H1 (cell line): ENCODE measurements around the gene SEC11A. TPM values are rescaled to one million over a fixed set of nuclear protein-coding genes. Genes with fewer than 3 reads are reported as not detected.

ENCODE experiments used
- CTCF ChIA-PET: fragments of 300-600 bp; sonication (Branson Sonifier 250); formaldehyde crosslinking; loops from one replicate; lab custom pipeline; 2021; ENCODE audit not compliant: partially characterized antibody; lab: Charles Lee
- POLR2A ChIA-PET: fragments of 300-600 bp; sonication (Branson Sonifier 250); formaldehyde crosslinking; loops from one replicate; lab custom pipeline; 2021; ENCODE audit warnings: inconsistent platforms; ENCODE audit not compliant: partially characterized antibody; lab: Charles Lee
- DNase-seq, 2 experiments: peaks; one replicate each; pipeline versions ENCODE4 v3.0.0 to v3.0.0-alpha.2; 2010 to 2022; ENCODE audit warnings: low spot score in 2 of 2, low read depth in 1 of 2, mixed read lengths in 1 of 2
- FAIRE-seq: peaks from 2 replicates; lab custom pipeline; 2011; peaks lifted over from hg19 to GRCh38; lab: Jason Lieb, UNC
- H2AFZ ChIP-seq: 2 replicates; pipeline ENCODE4 v1.8.1; 2012; ENCODE audit warnings: low read length, inconsistent platforms
- H2AK5ac ChIP-seq: 2 replicates; pipeline ENCODE4 v1.6.1; 2013; ENCODE audit warnings: low read depth, low read length
- H2BK120ac ChIP-seq: replicated peaks from 2 replicates; pipeline ENCODE3; 2013; ENCODE audit warnings: low read depth, low read length, inconsistent platforms
- H2BK12ac ChIP-seq: 2 replicates; pipeline ENCODE4 v1.6.1; 2013; ENCODE audit warnings: low read depth, low read length
- H2BK15ac ChIP-seq: 2 replicates; pipeline ENCODE4 v1.6.1; 2013; ENCODE audit warnings: low read length
- H2BK20ac ChIP-seq: 2 replicates; pipeline ENCODE4 v1.6.1; 2013; ENCODE audit warnings: low read length
- H2BK5ac ChIP-seq: 2 replicates; pipeline ENCODE4 v1.6.1; 2013; ENCODE audit warnings: low read depth, low read length
- H3K14ac ChIP-seq: 2 replicates; pipeline ENCODE4 v1.6.1; 2013; ENCODE audit warnings: inconsistent platforms; ENCODE audit not compliant: insufficient read length
- H3K18ac ChIP-seq: 2 replicates; pipeline ENCODE4 v1.6.1; 2013; ENCODE audit warnings: low read length; ENCODE audit errors: extremely low read depth
- H3K23ac ChIP-seq: 2 replicates; pipeline ENCODE4 v1.6.1; 2013; ENCODE audit warnings: inconsistent platforms; ENCODE audit not compliant: insufficient read length
- H3K23me2 ChIP-seq: 2 replicates; pipeline ENCODE4 v1.6.1; 2013; ENCODE audit warnings: low read depth, low read length
- H3K27ac ChIP-seq: 2 replicates; pipeline ENCODE4 v1.6.1; 2011; ENCODE audit warnings: low read depth, low read length, inconsistent platforms
- H3K27me3 ChIP-seq, 4 experiments: replicated peaks in 1 of 4; 1 replicate in 1 of 4; 2 replicates in 3 of 4; pipeline versions ENCODE4 v1.6.1 to v1.8.1; 2011 to 2013; ENCODE audit warnings: low read length in 3 of 4, mild to moderate bottlenecking in 3 of 4, inconsistent platforms in 2 of 4, mixed read lengths in 2 of 4, moderate library complexity in 1 of 4; ENCODE audit not compliant: control insufficient read depth in 3 of 4, insufficient read depth in 3 of 4; ENCODE audit errors: extremely low read depth in 1 of 4
- H3K36me3 ChIP-seq, 4 experiments: 2 replicates each; pipeline versions ENCODE4 v1.6.1 to v1.8.1; 2011 to 2013; ENCODE audit warnings: mild to moderate bottlenecking in 4 of 4, low read length in 3 of 4, moderate library complexity in 2 of 4, control low read depth in 1 of 4, inconsistent platforms in 1 of 4; ENCODE audit not compliant: insufficient read depth in 4 of 4, control insufficient read depth in 2 of 4
- H3K4ac ChIP-seq: replicated peaks from 2 replicates; pipeline ENCODE3; 2013; ENCODE audit warnings: low read length, low read depth, mixed read lengths, inconsistent platforms; ENCODE audit not compliant: insufficient read length
- H3K4me1 ChIP-seq, 4 experiments: replicated peaks in 1 of 4; 1 replicate in 1 of 4; 2 replicates in 3 of 4; pipeline versions ENCODE4 v1.6.1 to v1.8.1; 2011 to 2013; ENCODE audit warnings: low read length in 3 of 4, inconsistent platforms in 2 of 4, mixed read lengths in 1 of 4; ENCODE audit not compliant: insufficient read depth in 4 of 4, control insufficient read depth in 3 of 4
- H3K4me2 ChIP-seq, 2 experiments: 2 replicates each; pipeline versions ENCODE4 v1.6.1 to v1.8.1; 2011 to 2013; ENCODE audit warnings: low read depth in 2 of 2, low read length in 2 of 2, control low read depth in 1 of 2, inconsistent platforms in 1 of 2, mild to moderate bottlenecking in 1 of 2; ENCODE audit not compliant: insufficient read depth in 1 of 2
- H3K4me3 ChIP-seq, 4 experiments: fragments of 200-600, 300-600 bp in 1 of 4; sonication (generic), shearing (Covaris generic), sonication (Bioruptor Twin) in 1 of 4; 2 replicates each; pipeline versions ENCODE4 v1.5.1 to v1.8.1; 2011 to 2016; ENCODE audit warnings: low read length in 4 of 4, low read depth in 3 of 4, control low read depth in 2 of 4, inconsistent platforms in 2 of 4, mild to moderate bottlenecking in 2 of 4, mixed read lengths in 1 of 4, moderate library complexity in 1 of 4; ENCODE audit not compliant: insufficient read depth in 2 of 4; ENCODE audit errors: extremely low read depth in 1 of 4
- H3K56ac ChIP-seq: replicated peaks from 2 replicates; pipeline ENCODE3; 2013; ENCODE audit warnings: low read depth, mild to moderate bottlenecking, mixed read lengths, low read length, inconsistent platforms; ENCODE audit not compliant: insufficient read length
- H3K79me1 ChIP-seq: 2 replicates; pipeline ENCODE4 v1.6.1; 2013; ENCODE audit warnings: low read depth, low read length, control low read depth
- H3K79me2 ChIP-seq, 2 experiments: 2 replicates each; pipeline versions ENCODE4 v1.6.1 to v1.8.1; 2012 to 2013; ENCODE audit warnings: low read length in 2 of 2, mild to moderate bottlenecking in 2 of 2, inconsistent platforms in 1 of 2; ENCODE audit not compliant: insufficient read depth in 2 of 2, control insufficient read depth in 1 of 2
- H3K9ac ChIP-seq, 4 experiments: replicated peaks in 1 of 4; 1 replicate in 1 of 4; 2 replicates in 3 of 4; pipeline versions ENCODE4 v1.6.1 to v1.8.1; 2011 to 2013; ENCODE audit warnings: low read depth in 3 of 4, low read length in 3 of 4, control low read depth in 2 of 4, mild to moderate bottlenecking in 2 of 4, moderate library complexity in 2 of 4, inconsistent platforms in 1 of 4; ENCODE audit errors: extremely low read depth in 1 of 4
- H3K9me3 ChIP-seq, 2 experiments: 2 replicates each; pipeline versions ENCODE4 v1.6.1 to v1.8.1; 2012 to 2013; ENCODE audit warnings: mild to moderate bottlenecking in 2 of 2, moderate library complexity in 2 of 2, control low read depth in 1 of 2, inconsistent platforms in 1 of 2, low read depth in 1 of 2, low read length in 1 of 2, mixed read lengths in 1 of 2; ENCODE audit not compliant: insufficient read depth in 2 of 2
- H4K20me1 ChIP-seq, 2 experiments: replicated peaks in 1 of 2; 2 replicates each; pipeline versions ENCODE3 to v1.8.1; 2011 to 2013; ENCODE audit warnings: inconsistent platforms in 2 of 2, low read length in 2 of 2, mild to moderate bottlenecking in 1 of 2; ENCODE audit not compliant: insufficient read depth in 2 of 2, control insufficient read depth in 1 of 2
- H4K5ac ChIP-seq: 2 replicates; pipeline ENCODE4 v1.6.1; 2013; ENCODE audit warnings: low read length, low read depth, mixed read lengths, inconsistent platforms; ENCODE audit not compliant: insufficient read length
- H4K8ac ChIP-seq: 2 replicates; pipeline ENCODE4 v1.8.0; 2013; ENCODE audit warnings: mild to moderate bottlenecking, moderate library complexity, low read length, inconsistent platforms; ENCODE audit not compliant: insufficient read depth; ENCODE audit errors: extremely low read depth
- H4K91ac ChIP-seq: replicated peaks from 2 replicates; pipeline ENCODE3; 2013; ENCODE audit warnings: low read length, mixed read lengths, inconsistent platforms; ENCODE audit not compliant: insufficient read length
- TEAD4 ChIP-seq: IDR thresholded peaks from 2 replicates; pipeline ENCODE4 v1.6.1; 2012; ENCODE audit warnings: low read depth, low read length, inconsistent platforms, mixed read lengths
- WGBS, 2 experiments: shearing (Covaris generic) in 1 of 2; methylation state at CpG; one replicate each; pipeline versions ENCODE4 v1.1.6 to v1.1.7; 2013 to 2015; ENCODE audit warnings: low lambda C conversion rate in 2 of 2, mixed read lengths in 2 of 2, inconsistent platforms in 1 of 2, low coverage in 1 of 2, missing lambda C conversion rate in 1 of 2; ENCODE audit not compliant: insufficient replicate concordance in 2 of 2, insufficient coverage in 1 of 2, insufficient read length in 1 of 2; ENCODE audit errors: extremely low coverage in 1 of 2, missing lambda C conversion rate in 1 of 2; 5-methylcytosine and 5-hydroxymethylcytosine counted together
- polyA plus RNA-seq, 7 experiments: library from polyadenylated mRNA; depleted of rRNA in 3 of 7; stranded (reverse) in 5 of 7; unstranded in 2 of 7; fragments of >200 nt in 5 of 7; fragments of 200-250 nt in 2 of 7; gene quantifications; 1 replicate in 5 of 7; 2 replicates in 1 of 7; 4 replicates in 1 of 7; pipeline versions ENCODE4 v1.2.1 to v1.2.3, GENCODE V29; 2011 to 2013; ENCODE audit warnings: missing spikeins in 2 of 7, mixed read lengths in 2 of 7
- total RNA-seq: library from RNA; stranded (reverse); fragmentation: NEBNext Ultra II Directional; extraction: Animal tissue kit (Norgen Biotek cat#: 25700); gene quantifications from 2 replicates; pipeline ENCODE4 v1.2.1, GENCODE V29; 2021

SEC11A gene
- total and polyA plus RNA-seq, 2 of the 8 experiments (the other 6 are each of a cell fraction or from before 2014, with no cell fraction given), result 268 to 316 TPM

- Histone ChIP-seq H3K18ac (no peak overlapping the region), H3K36me3 (no peaks in the 10 kb centered on the region), H3K4me2 (no peak overlapping the region), H2BK120ac (no peak overlapping the region), H4K5ac (no peak overlapping the region), H4K8ac (no peak overlapping the region), H4K91ac (no peak overlapping the region), H2BK5ac (no peak overlapping the region), H2AK5ac (no peak overlapping the region), H3K79me1 (0 out of 2 replicates have a peak, but pooled peaks cover 2% of the 10 kb centered on the region), H3K4me3 (no peak overlapping the region)
- FAIRE-seq (no peak), DNase-seq (no peak)
- TF ChIP-seq TEAD4, result no peak
- TF ChIP-seq, all 59 proteins: peak for 0
- Histone ChIP-seq H3K79me2 (no peaks in the 10 kb centered on the region), H2AFZ (no peak overlapping the region), H2BK12ac (no peak overlapping the region), H3K27me3 (no peaks in the 10 kb centered on the region), H3K14ac (no peak overlapping the region), H3K56ac (no peak overlapping the region), H3K9ac (no peak overlapping the region), H2BK20ac (no peak overlapping the region), H3K23me2 (no peaks in the 10 kb centered on the region), H4K20me1 (no peaks in the 10 kb centered on the region), H3K9me3 (no peaks in the 10 kb centered on the region), H3K4me1 (peaks cover 5 to 11% (median 8%) of the 10 kb centered on the region in 4 experiments), H3K4ac (no peak overlapping the region), H2BK15ac (no peak overlapping the region), H3K23ac (no peak overlapping the region), H3K27ac (no peak overlapping the region)
- 89% methylated on average over 2 of the region's 2 CpGs; no CpG with 5 or more reads in 1 of the 2 experiments for WGBS, 2 experiments
- ChIA-PET POLR2A (interaction anchor here (2.7 to 5.7 kb wide), 3 partner anchors 10 to 20 kb away, joined by 18 to 43 read pairs (median 30); partner anchors contain the start of genes SEC11A and ZNF592), CTCF (no interaction called here)
These were observed 21.1 kb upstream of the SEC11A start for GRCh38 chr15:84737005-84737404.
